Measurements from ENCODE around the gene PLXNA2. TPM values are rescaled to one million over a fixed set of nuclear protein-coding genes. Genes with fewer than 3 reads are reported as not detected.

The PLXNA2 gene
- total and polyA plus RNA-seq, 2 donors (not counting 1 experiment from before 2014, with no cell fraction given), result 0.31 to 1.2 TPM

DNA sequence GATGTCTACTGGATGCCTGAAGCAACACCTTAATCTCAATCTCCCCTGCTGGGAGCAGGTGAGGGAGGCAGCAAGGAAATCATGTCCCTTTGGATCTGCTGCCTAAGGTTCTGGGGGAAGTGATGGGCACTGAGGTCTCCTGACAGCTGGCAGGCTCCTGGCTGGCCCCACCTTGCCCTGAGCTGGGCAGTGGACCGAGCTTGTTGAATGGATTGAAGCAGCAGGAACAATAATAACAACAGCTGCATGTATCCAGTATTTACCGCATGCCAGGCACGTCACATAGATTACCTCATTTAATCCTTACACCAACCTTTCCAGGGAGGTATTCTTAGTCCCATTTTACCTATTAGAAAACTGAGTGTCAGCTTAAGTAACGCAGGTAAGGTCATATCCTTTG is 133.9 kb downstream of the PLXNA2 start:
- H3K27me3 ChIP-seq (replicated peaks in 1 of 4; ENCODE audit: control extremely low read depth in 1 of 4, control insufficient read depth in 3 of 4, insufficient read depth in 4 of 4, low read length in 3 of 4), result no peaks in the 10 kb centered on the region
- no peak overlapping the region for H3K27ac ChIP-seq (ENCODE audit: low read length in 2 of 2)
- no peaks in the 10 kb centered on the region for H4K20me1 ChIP-seq (ENCODE audit: control insufficient read depth, insufficient read depth, low read length, poor library complexity, severe bottlenecking)
- H3K9me3 ChIP-seq (ENCODE audit: control extremely low read depth in 1 of 3, control insufficient read depth in 2 of 3, insufficient read depth in 1 of 3, low read length in 2 of 3), result no peaks in the 10 kb centered on the region
- no peak for TF ChIP-seq EZH2 (IDR thresholded peaks at IDR 0.05; ENCODE audit: borderline replicate concordance, insufficient read depth, low read depth, low read length, poor library complexity, severe bottlenecking)
- TF ChIP-seq, protein P1, sequence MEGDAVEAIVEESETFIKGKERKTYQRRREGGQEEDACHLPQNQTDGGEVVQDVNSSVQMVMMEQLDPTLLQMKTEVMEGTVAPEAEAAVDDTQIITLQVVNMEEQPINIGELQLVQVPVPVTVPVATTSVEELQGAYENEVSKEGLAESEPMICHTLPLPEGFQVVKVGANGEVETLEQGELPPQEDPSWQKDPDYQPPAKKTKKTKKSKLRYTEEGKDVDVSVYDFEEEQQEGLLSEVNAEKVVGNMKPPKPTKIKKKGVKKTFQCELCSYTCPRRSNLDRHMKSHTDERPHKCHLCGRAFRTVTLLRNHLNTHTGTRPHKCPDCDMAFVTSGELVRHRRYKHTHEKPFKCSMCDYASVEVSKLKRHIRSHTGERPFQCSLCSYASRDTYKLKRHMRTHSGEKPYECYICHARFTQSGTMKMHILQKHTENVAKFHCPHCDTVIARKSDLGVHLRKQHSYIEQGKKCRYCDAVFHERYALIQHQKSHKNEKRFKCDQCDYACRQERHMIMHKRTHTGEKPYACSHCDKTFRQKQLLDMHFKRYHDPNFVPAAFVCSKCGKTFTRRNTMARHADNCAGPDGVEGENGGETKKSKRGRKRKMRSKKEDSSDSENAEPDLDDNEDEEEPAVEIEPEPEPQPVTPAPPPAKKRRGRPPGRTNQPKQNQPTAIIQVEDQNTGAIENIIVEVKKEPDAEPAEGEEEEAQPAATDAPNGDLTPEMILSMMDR (IDR thresholded peaks at IDR 0.05), result no peak
- H3K4me3 ChIP-seq (ENCODE audit: control extremely low read depth in 1 of 5, extremely low read depth in 1 of 5, insufficient read depth in 1 of 5, low read depth in 2 of 5, low read length in 4 of 5), result no peak overlapping the region
- WGBS (ENCODE audit: insufficient coverage), result 100% methylated on average over 1 of the region's 4 CpGs
- H3K36me3 ChIP-seq (replicated peaks in 1 of 2; ENCODE audit: control extremely low read depth in 1 of 2, control insufficient read depth in 1 of 2, extremely low read depth in 1 of 2, insufficient read depth in 2 of 2, low read length in 1 of 2), result no peaks in the 10 kb centered on the region
- Mint-ChIP-seq H3K27ac (no peak overlapping the region), H3K4me3 (no peak overlapping the region), H3K4me1 (no peaks in the 10 kb centered on the region), H3K27me3 (peaks cover 12% of the 10 kb centered on the region), H3K9me3 (ENCODE audit: insufficient read depth) (no peaks in the 10 kb centered on the region)
- ChIA-PET CTCF (no interaction called here), POLR2A (no interaction called here)
- H3K79me2 ChIP-seq (ENCODE audit: control insufficient read depth, insufficient read depth, low read length), result no peaks in the 10 kb centered on the region
- DNase-seq, result no peak
- no peak for ATAC-seq (ENCODE audit: low read depth)
- intact Hi-C loops (cut with micrococcal nuclease), result no loop called here
- H3K4me1 ChIP-seq (ENCODE audit: control insufficient read depth in 2 of 2, insufficient read depth in 2 of 2, low read length in 2 of 2), result no peaks in the 10 kb centered on the region
- no peak overlapping the region for H3K4me2 ChIP-seq (replicated peaks; ENCODE audit: low read depth, low read length, poor library complexity, severe bottlenecking)
- H3K9ac ChIP-seq (ENCODE audit: low read length), result no peak overlapping the region
- H2AFZ ChIP-seq (ENCODE audit: insufficient read depth, low read depth, low read length, poor library complexity, severe bottlenecking), result no peak overlapping the region

DNA sequence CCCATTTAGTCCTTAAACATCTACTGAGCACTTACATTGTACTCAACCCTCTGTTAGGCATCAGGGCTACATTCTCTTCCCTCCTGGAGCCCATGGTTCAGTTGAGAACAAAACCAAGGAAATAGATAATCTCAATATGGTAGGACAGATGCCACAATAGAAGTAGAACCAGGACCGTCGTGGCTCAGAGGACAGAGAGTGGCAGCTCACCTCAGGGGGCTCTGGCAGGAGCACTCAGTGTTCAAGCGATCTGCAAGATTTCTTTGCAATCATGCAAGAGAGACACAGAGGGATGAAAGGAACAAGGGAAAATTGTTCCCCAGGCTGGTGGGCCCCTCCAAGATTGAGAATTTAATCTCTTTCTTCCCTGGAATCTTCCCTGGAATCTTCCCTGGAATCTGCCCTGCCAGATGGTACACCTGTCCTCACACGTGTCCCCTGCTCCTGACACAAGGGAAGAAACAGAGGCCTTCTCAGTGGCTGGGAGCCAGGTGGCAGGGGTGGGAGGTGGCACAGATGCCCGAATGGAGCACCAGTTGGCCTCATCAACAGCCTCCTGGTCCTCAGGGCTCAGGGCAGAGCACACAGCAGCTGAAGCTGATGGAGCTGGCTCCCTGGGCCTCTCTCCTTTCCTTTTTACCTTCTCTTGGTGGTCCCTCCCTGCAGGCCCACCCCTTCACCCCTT is 135.4 kb downstream of the PLXNA2 start:
- Mint-ChIP-seq H3K27me3 (peaks cover 19% of the 10 kb centered on the region), H3K9me3 (ENCODE audit: insufficient read depth) (no peaks in the 10 kb centered on the region), H3K4me1 (no peaks in the 10 kb centered on the region), H3K27ac (no peak overlapping the region), H3K4me3 (no peak overlapping the region)
- H3K4me1 ChIP-seq (ENCODE audit: control insufficient read depth in 2 of 2, insufficient read depth in 2 of 2, low read length in 2 of 2), result no peaks in the 10 kb centered on the region
- H3K9me3 ChIP-seq (ENCODE audit: control extremely low read depth in 1 of 3, control insufficient read depth in 2 of 3, insufficient read depth in 1 of 3, low read length in 2 of 3), result no peaks in the 10 kb centered on the region
- no peaks in the 10 kb centered on the region for H3K36me3 ChIP-seq (replicated peaks in 1 of 2; ENCODE audit: control extremely low read depth in 1 of 2, control insufficient read depth in 1 of 2, extremely low read depth in 1 of 2, insufficient read depth in 2 of 2, low read length in 1 of 2)
- H3K9ac ChIP-seq (ENCODE audit: low read length), result no peak overlapping the region
- ChIA-PET POLR2A (no interaction called here), CTCF (no interaction called here)
- no peaks in the 10 kb centered on the region for H3K79me2 ChIP-seq (ENCODE audit: control insufficient read depth, insufficient read depth, low read length)
- intact Hi-C loops (cut with micrococcal nuclease), result no loop called here
- DNase-seq (no peak), ATAC-seq (ENCODE audit: low read depth) (no peak)
- H3K27me3 ChIP-seq (replicated peaks in 1 of 4; ENCODE audit: control extremely low read depth in 1 of 4, control insufficient read depth in 3 of 4, insufficient read depth in 4 of 4, low read length in 3 of 4), result no peaks in the 10 kb centered on the region
- TF ChIP-seq, protein P1 (IDR thresholded peaks at IDR 0.05), result no peak
- no peak for TF ChIP-seq EZH2 (IDR thresholded peaks at IDR 0.05; ENCODE audit: borderline replicate concordance, insufficient read depth, low read depth, low read length, poor library complexity, severe bottlenecking)
- no peak overlapping the region for H3K4me3 ChIP-seq (ENCODE audit: control extremely low read depth in 1 of 5, extremely low read depth in 1 of 5, insufficient read depth in 1 of 5, low read depth in 2 of 5, low read length in 4 of 5)
- no peaks in the 10 kb centered on the region for H4K20me1 ChIP-seq (ENCODE audit: control insufficient read depth, insufficient read depth, low read length, poor library complexity, severe bottlenecking)
- no peak overlapping the region for H3K27ac ChIP-seq (ENCODE audit: low read length in 2 of 2)
- WGBS (ENCODE audit: insufficient coverage), result 94% methylated on average over 5 of the region's 5 CpGs
- H2AFZ ChIP-seq (ENCODE audit: insufficient read depth, low read depth, low read length, poor library complexity, severe bottlenecking), result no peak overlapping the region
- no peak overlapping the region for H3K4me2 ChIP-seq (replicated peaks; ENCODE audit: low read depth, low read length, poor library complexity, severe bottlenecking)
